Gastrocnemius medialis (tissue), 4 donors: ENCODE measurements around the gene DGCR2. TPM values are rescaled to one million over a fixed set of nuclear protein-coding genes. Genes with fewer than 3 reads are reported as not detected.

Source experiments
- ATAC-seq, 2 donors: fragments of 150-250 bp; one replicate each; pipeline ENCODE4 v1.9.1; 2016
- DNase-seq, 2 donors: peaks; one replicate each; pipeline ENCODE4 v3.0.0-alpha.2; 2019
- H3K27ac ChIP-seq, 4 donors: fragments of 200-600 bp; sonication (generic); 1 replicate in 1 of 4; 2 replicates in 3 of 4; pipeline ENCODE4 v1.5.1; 2016 to 2018; ENCODE audit warnings: mild to moderate bottlenecking in 2 of 4, moderate library complexity in 1 of 4
- H3K27me3 ChIP-seq, 3 donors: fragments of 200-600 bp; sonication (generic) in 2 of 3; 1 replicate in 1 of 3; 2 replicates in 2 of 3; pipeline versions ENCODE4 v1.5.1 to v1.6.0; 2016 to 2019; ENCODE audit warnings: mild to moderate bottlenecking in 1 of 3, moderate library complexity in 1 of 3
- H3K36me3 ChIP-seq, 2 donors: fragments of 200-600 bp; sonication (generic) in 1 of 2; one replicate each; pipeline ENCODE4 v1.5.1; 2017 to 2018
- H3K4me1 ChIP-seq, 2 donors: fragments of 200-600 bp; sonication (generic) in 1 of 2; one replicate each; pipeline ENCODE4 v1.5.1; 2016 to 2017; ENCODE audit warnings: mild to moderate bottlenecking in 2 of 2
- H3K4me3 ChIP-seq, 4 donors: fragments of 200-600 bp; sonication (generic) in 3 of 4; 1 replicate in 1 of 4; 2 replicates in 3 of 4; pipeline ENCODE4 v1.5.1; 2016 to 2019; ENCODE audit warnings: mild to moderate bottlenecking in 2 of 4
- H3K9me3 ChIP-seq, 3 donors: fragments of 200-600 bp; sonication (generic) in 2 of 3; 1 replicate in 1 of 3; 2 replicates in 2 of 3; pipeline ENCODE4 v1.5.1; 2016 to 2019
- POLR2A ChIP-seq, 2 donors: fragments of 450-650 bp; IDR thresholded peaks; one replicate each; pipeline ENCODE4 v1.6.1; 2017; ENCODE audit warnings: antibody characterized with exemption in 2 of 2, mild to moderate bottlenecking in 2 of 2, moderate library complexity in 2 of 2
- in situ Hi-C, 4 donors: fragments of 200-750 bp; cut with MboI; loops; one replicate each; pipeline versions ENCODE4 v1.15.0 to v1.8.0; 2017; ENCODE audit warnings: low sequenced_read_pairs in 4 of 4
- intact Hi-C: fragments of 100-400 bp; cut with DNase I; formaldehyde crosslinking; loops from one replicate; pipeline ENCODE4 v1.15.1; 2023; ENCODE audit warnings: low total_unique reads
- total RNA-seq, 4 donors: library from RNA; depleted of rRNA; stranded (reverse); fragments of >200 nt; gene quantifications; one replicate each; pipeline versions ENCODE4 v1.1.0 to v1.2.3, GENCODE V29; 2016
- TF ChIP-seq, protein P1 (sequence below), 5 experiments: fragments of 450-650 bp in 3 of 5; fragments of 200-600 bp in 2 of 5; sonication (generic) in 2 of 5; IDR thresholded peaks in 4 of 5; conservative IDR thresholded peaks in 1 of 5; 1 replicate in 4 of 5; 2 replicates in 1 of 5; pipeline ENCODE4 v1.5.1; 2016 to 2019; ENCODE audit warnings: antibody characterized with exemption in 5 of 5, mild to moderate bottlenecking in 3 of 5, moderate library complexity in 3 of 5

Gene DGCR2
- total RNA-seq, 4 donors from 2014 or later: 30.0 to 72.7 (median 43.5) TPM

- intact Hi-C loops (no loop called here), in situ Hi-C loops (loop anchor here in 1 of 4 donors (25.0 kb wide), 1 partner anchor 513 kb away; the partner anchor contains the start of gene CLDN5)
- ATAC-seq (no peak), DNase-seq (no peak)
- no peak overlapping the region for H3K4me3 ChIP-seq
- no peak overlapping the region for H3K27ac ChIP-seq
- TF ChIP-seq POLR2A (IDR thresholded peaks at IDR 0.05): no peak
- TF ChIP-seq, protein P1, sequence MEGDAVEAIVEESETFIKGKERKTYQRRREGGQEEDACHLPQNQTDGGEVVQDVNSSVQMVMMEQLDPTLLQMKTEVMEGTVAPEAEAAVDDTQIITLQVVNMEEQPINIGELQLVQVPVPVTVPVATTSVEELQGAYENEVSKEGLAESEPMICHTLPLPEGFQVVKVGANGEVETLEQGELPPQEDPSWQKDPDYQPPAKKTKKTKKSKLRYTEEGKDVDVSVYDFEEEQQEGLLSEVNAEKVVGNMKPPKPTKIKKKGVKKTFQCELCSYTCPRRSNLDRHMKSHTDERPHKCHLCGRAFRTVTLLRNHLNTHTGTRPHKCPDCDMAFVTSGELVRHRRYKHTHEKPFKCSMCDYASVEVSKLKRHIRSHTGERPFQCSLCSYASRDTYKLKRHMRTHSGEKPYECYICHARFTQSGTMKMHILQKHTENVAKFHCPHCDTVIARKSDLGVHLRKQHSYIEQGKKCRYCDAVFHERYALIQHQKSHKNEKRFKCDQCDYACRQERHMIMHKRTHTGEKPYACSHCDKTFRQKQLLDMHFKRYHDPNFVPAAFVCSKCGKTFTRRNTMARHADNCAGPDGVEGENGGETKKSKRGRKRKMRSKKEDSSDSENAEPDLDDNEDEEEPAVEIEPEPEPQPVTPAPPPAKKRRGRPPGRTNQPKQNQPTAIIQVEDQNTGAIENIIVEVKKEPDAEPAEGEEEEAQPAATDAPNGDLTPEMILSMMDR (IDR thresholded peaks at IDR 0.05 in 4 of 5, conservative IDR thresholded peaks at IDR 0.05 in 1 of 5): no peak
- no peaks in the 10 kb centered on the region for H3K9me3 ChIP-seq
- peaks cover 5 to 16% (median 15%) of the 10 kb centered on the region in 3 donors for H3K27me3 ChIP-seq
- H3K4me1 ChIP-seq: no peaks in the 10 kb centered on the region
- H3K36me3 ChIP-seq: no peaks in the 10 kb centered on the region
These were observed 122.8 kb downstream of the DGCR2 start for GRCh38 chr22:18999416-18999815.

DNA sequence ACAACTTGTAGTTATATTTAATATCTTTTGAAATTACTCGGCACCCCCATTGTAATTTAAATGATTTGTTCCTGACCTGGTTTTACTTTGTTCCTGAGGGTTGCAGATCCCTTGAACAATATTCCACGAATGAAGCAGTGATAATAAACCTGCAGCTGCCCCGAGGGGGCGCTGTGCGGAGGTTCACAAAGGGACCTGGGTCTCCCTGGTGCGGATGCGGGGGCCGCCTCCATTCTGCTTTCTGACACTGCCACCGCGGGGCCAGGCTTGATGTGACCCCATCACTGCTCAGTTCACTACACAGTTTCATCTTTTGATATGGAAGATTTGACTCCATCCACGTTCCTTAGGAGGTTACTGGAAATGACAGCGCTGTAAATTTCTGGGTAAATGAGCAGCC is 123.2 kb downstream of the DGCR2 start:
- Histone ChIP-seq H3K4me3 (no peak overlapping the region), H3K4me1 (no peaks in the 10 kb centered on the region), H3K36me3 (no peaks in the 10 kb centered on the region), H3K27me3 (peaks cover 5 to 16% (median 15%) of the 10 kb centered on the region in 3 donors), H3K9me3 (no peaks in the 10 kb centered on the region), H3K27ac (no peak overlapping the region)
- TF ChIP-seq, protein P1 (IDR thresholded peaks at IDR 0.05 in 4 of 5, conservative IDR thresholded peaks at IDR 0.05 in 1 of 5): no peak
- TF ChIP-seq POLR2A (IDR thresholded peaks at IDR 0.05): no peak
- intact Hi-C loops: no loop called here
- DNase-seq (no peak), ATAC-seq (no peak)
- in situ Hi-C loops: loop anchor here in 1 of 4 donors (25.0 kb wide), 1 partner anchor 513 kb away; the partner anchor contains the start of gene CLDN5

DNA sequence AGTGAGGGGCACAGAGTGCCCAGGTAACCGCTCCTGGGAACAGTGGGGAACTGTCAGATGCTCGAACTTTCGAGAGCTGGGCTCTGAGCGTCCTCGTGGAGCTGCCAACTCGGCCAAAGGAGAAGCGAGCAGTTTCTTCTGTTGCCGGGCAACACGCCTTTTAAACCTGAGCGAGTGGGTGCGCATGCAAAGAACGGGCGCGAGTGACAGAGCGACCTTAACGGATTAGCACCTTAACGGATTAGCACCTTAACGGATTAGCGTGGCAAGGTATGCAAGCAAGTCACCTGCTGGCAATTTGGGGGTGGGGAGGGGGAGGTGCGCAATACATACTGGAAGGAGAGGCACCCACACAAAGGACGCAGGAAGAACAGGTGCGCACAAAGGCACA is 124.3 kb downstream of the DGCR2 start:
- H3K27me3 ChIP-seq: peaks cover 5 to 16% (median 15%) of the 10 kb centered on the region in 3 donors
- no peak overlapping the region for H3K27ac ChIP-seq
- in situ Hi-C loops (loop anchor here in 1 of 4 donors (25.0 kb wide), 1 partner anchor 514 kb away; the partner anchor contains the start of gene CLDN5), intact Hi-C loops (no loop called here)
- TF ChIP-seq, protein P1 (IDR thresholded peaks at IDR 0.05 in 4 of 5, conservative IDR thresholded peaks at IDR 0.05 in 1 of 5): no peak
- TF ChIP-seq POLR2A (IDR thresholded peaks at IDR 0.05): no peak
- ATAC-seq (no peak), DNase-seq (no peak)
- H3K36me3 ChIP-seq: no peaks in the 10 kb centered on the region
- no peak overlapping the region for H3K4me3 ChIP-seq
- no peaks in the 10 kb centered on the region for H3K9me3 ChIP-seq
- no peaks in the 10 kb centered on the region for H3K4me1 ChIP-seq

GRCh38 chr22:18997306-18997924 is 124.8 kb downstream of the DGCR2 start:
- intact Hi-C loops: no loop called here
- no peak for ATAC-seq
- no peaks in the 10 kb centered on the region for H3K4me1 ChIP-seq
- peaks cover 5 to 16% (median 15%) of the 10 kb centered on the region in 3 donors for H3K27me3 ChIP-seq
- DNase-seq: no peak
- H3K36me3 ChIP-seq: no peaks in the 10 kb centered on the region
- H3K4me3 ChIP-seq: no peak overlapping the region
- no peak overlapping the region for H3K27ac ChIP-seq
- in situ Hi-C loops: loop anchor here in 1 of 4 donors (25.0 kb wide), 1 partner anchor 515 kb away; the partner anchor contains the start of gene CLDN5
- H3K9me3 ChIP-seq: no peaks in the 10 kb centered on the region
- TF ChIP-seq, protein P1 (IDR thresholded peaks at IDR 0.05 in 4 of 5, conservative IDR thresholded peaks at IDR 0.05 in 1 of 5): no peak
- TF ChIP-seq POLR2A (IDR thresholded peaks at IDR 0.05): no peak
